Stimulated activated naive CD8-positive, alpha-beta T cell treated with anti-CD3 and anti-CD28 coated beads, Interleukin-15, amount 100 ng/mL, for 72 hours (primary cell): ENCODE data around the gene AIG1.

Experiments
- ATAC-seq: fragments of 150-1000 bp; cut with Tn5 transposase; 2 replicates; pipeline ENCODE4 v1.10.0; 2021; ENCODE audit warnings: mild to moderate bottlenecking, moderate library complexity
- DNase-seq, 2 donors: peaks; one replicate each; pipeline ENCODE4 v3.0.0; 2021 to 2022
- H3K27ac Mint-ChIP-seq, 2 donors: one replicate each; pipeline ENCODE4 v1.8.0; 2022; ENCODE audit warnings: mild to moderate bottlenecking in 2 of 2, mixed read lengths in 2 of 2, moderate library complexity in 2 of 2
- H3K27me3 Mint-ChIP-seq: one replicate; pipeline ENCODE4 v1.8.0; 2022; ENCODE audit warnings: mixed read lengths
- H3K4me1 Mint-ChIP-seq: one replicate; pipeline ENCODE4 v1.8.0; 2022; ENCODE audit warnings: mild to moderate bottlenecking, mixed read lengths
- H3K4me3 Mint-ChIP-seq, 2 donors: one replicate each; pipeline ENCODE4 v1.8.0; 2022; ENCODE audit warnings: mild to moderate bottlenecking in 2 of 2, mixed read lengths in 2 of 2, moderate library complexity in 1 of 2
- H3K9me3 Mint-ChIP-seq, 2 donors: one replicate each; pipeline ENCODE4 v1.8.0; 2022; ENCODE audit warnings: mixed read lengths in 2 of 2

Gene AIG1

GRCh38 chr6:143195349-143195845, 134.7 kb downstream of the AIG1 start:
- ATAC-seq = no peak

GRCh38 chr6:143196525-143197225, 136.0 kb downstream of the AIG1 start:
- DNase-seq (no peak), ATAC-seq (no peak)
- peaks cover 10 to 15% of the 10 kb centered on the region in 2 donors for H3K9me3 Mint-ChIP-seq
- H3K27me3 Mint-ChIP-seq = no peaks in the 10 kb centered on the region
- no peak overlapping the region for H3K4me3 Mint-ChIP-seq
- H3K27ac Mint-ChIP-seq = no peak overlapping the region
- peaks cover 22% of the 10 kb centered on the region for H3K4me1 Mint-ChIP-seq

More at GRCh38 chr6:143195349-143195845, 134.7 kb downstream of the AIG1 start:
- Mint-ChIP-seq H3K27me3 (no peaks in the 10 kb centered on the region), H3K4me3 (no peak overlapping the region), H3K4me1 (peaks cover 17% of the 10 kb centered on the region), H3K9me3 (peaks cover 5 to 9% of the 10 kb centered on the region in 2 donors), H3K27ac (no peak overlapping the region)
- no peak for DNase-seq

DNA sequence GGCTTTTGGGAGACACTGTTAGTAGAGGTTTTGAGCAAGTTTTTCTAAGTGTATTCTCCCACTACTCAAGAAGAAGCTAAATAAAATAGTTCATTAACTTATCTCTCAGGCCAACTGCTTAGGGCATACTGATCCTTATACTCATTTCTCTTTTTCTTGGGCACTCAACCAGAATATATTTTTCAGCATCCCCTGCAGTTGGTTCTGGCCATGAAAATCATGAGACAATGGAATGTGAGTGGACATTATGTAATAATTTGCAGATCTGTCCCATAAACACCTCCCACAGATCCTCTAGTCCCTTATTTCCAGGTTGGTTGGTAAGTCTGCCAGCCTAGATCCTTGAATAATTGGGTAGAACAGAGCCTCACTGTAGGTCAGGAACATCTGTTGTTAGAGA, 136.7 kb downstream of the AIG1 start:
- ATAC-seq = no peak
- no peak overlapping the region for H3K4me3 Mint-ChIP-seq
- DNase-seq = no peak
- peaks cover 10 to 15% of the 10 kb centered on the region in 2 donors for H3K9me3 Mint-ChIP-seq
- H3K4me1 Mint-ChIP-seq = peaks cover 22% of the 10 kb centered on the region
- H3K27me3 Mint-ChIP-seq = no peaks in the 10 kb centered on the region
- H3K27ac Mint-ChIP-seq = no peak overlapping the region

DNA sequence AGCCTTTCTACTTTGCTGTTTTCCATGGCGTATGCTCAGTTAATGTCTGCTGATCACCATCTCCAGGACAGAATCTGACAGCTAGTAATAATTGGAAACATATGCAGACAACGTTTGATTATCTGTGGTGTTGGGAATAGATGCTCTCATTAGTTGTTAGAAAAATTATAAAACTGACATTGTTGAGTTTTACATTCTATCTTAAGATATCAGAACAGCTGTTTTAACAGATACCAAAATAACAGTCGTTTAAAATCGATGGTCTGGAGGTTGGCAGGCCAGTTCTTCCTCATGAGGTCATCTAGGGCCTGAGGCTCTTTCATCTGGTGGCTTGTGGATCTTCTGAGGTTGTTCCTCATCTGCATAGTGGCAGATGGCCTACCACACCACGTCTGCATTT, 137.6 kb downstream of the AIG1 start:
- H3K27me3 Mint-ChIP-seq = no peaks in the 10 kb centered on the region
- ATAC-seq (no peak), DNase-seq (no peak)
- H3K4me1 Mint-ChIP-seq = peaks cover 22% of the 10 kb centered on the region
- H3K9me3 Mint-ChIP-seq = peaks cover 16 to 18% of the 10 kb centered on the region in 2 donors
- no peak overlapping the region for H3K27ac Mint-ChIP-seq
- no peak overlapping the region for H3K4me3 Mint-ChIP-seq

DNA sequence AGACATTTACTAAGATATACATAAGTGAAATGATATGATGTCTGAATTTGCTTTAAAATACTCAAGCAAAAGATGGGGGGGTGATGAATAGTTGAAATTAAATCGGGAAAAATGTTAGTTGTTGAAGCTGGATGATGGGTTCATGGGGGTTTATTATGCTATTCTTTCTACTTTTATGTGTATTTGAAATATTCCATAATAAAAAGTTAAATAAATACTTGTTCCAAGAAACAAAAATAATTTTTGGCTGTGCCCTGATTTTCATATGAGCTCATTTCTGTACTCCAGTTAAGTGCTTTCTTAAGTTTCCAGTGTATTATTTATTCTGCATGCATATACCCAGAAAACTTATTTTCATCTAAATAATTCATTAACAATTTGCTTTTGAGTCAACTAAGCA, 138.6 kb downstream of the AIG1 start:
- DNase-seq = no peak

DNA sequence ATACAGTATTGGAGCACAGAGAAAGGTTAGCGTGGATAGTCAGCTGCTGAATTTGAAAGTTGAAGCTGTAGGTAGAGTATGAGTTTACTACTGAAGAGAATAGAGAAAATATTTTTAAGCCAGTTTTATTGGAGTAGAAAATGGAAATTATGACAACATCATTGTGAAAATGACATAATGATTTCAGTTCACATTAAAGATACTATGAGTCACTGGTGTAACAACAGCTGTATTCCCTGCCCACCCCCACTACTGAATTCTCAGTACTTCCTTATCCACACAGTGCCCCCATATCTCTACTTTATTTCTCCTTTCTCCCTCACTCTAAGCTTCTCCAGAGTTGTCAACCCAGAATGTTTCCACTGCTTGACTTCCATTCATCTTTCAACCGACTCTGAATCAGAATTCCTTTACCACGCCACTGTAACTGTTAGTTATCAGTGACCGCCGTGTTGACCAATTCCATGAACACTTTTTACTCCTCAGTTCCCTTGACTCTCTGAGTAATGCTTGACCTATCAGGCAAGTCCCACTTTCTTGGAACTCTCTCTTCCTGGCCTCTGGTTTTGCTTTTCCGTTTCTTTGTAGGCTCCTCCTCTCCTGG, 139.6 kb downstream of the AIG1 start:
- H3K9me3 Mint-ChIP-seq = peaks cover 20 to 28% of the 10 kb centered on the region in 2 donors
- peak overlapping the region; percentile 27 to 62 for H3K27ac Mint-ChIP-seq
- H3K4me3 Mint-ChIP-seq = no peak overlapping the region
- peak; percentile 52 for ATAC-seq
- no peaks in the 10 kb centered on the region for H3K27me3 Mint-ChIP-seq
- peaks cover 22% of the 10 kb centered on the region for H3K4me1 Mint-ChIP-seq
- DNase-seq = no peak

More for the DNA sequence above, 138.6 kb downstream of the AIG1 start:
- Mint-ChIP-seq H3K9me3 (peaks cover 22 to 24% of the 10 kb centered on the region in 2 donors), H3K27me3 (no peaks in the 10 kb centered on the region), H3K4me1 (peaks cover 22% of the 10 kb centered on the region), H3K27ac (peak overlapping the region in 1 of 2 donors; percentile 85), H3K4me3 (no peak overlapping the region)
- no peak for ATAC-seq

DNA sequence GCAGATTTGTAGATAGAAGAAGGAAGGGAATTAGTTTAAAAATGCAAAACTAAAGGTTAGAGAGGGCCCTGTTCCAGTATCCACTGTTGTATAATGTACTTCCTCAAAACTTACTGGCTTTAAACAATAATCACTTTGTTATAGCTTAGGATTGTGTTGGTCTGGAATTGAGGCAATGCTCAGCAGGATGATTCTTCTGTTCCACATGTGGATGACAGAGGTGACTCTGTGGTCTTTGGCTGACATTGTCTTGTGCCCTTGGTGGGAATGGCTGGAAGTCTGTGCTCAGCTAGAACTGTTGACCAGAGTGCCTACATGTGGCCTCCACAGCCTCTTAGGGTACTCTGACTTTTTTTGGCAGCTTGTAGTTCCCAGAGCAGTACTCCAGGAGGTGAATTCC, 143.4 kb downstream of the AIG1 start:
- H3K4me3 Mint-ChIP-seq = no peak overlapping the region
- no peaks in the 10 kb centered on the region for H3K27me3 Mint-ChIP-seq

DNA sequence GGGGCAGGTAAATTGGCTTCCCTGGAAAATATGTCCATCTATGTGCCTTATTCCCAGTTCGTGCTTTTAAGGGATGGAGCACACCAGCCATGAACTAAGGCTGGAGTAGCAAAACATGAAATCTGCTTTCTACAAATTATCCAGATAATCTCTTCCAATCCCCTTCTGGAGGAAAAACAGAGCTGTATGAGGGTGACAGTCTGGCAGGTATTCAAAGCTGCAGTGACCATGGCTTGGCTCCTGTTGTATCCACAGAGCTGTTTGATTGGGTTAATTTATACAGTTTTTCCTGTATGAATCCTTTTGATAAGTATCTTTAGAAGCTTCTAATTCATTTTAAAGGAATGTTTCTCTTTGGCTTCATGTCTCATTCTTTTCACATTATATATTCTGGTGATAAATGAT, 144.4 kb downstream of the AIG1 start:
- ATAC-seq = no peak
- Mint-ChIP-seq H3K4me3 (no peak overlapping the region), H3K27me3 (no peaks in the 10 kb centered on the region), H3K27ac (no peak overlapping the region), H3K9me3 (peaks cover 32 to 35% of the 10 kb centered on the region in 2 donors), H3K4me1 (peaks cover 8% of the 10 kb centered on the region)
- no peak for DNase-seq

More for the DNA sequence above, 143.4 kb downstream of the AIG1 start:
- Mint-ChIP-seq H3K27ac (no peak overlapping the region), H3K4me1 (peaks cover 17% of the 10 kb centered on the region), H3K9me3 (peaks cover 25 to 28% of the 10 kb centered on the region in 2 donors)
- ATAC-seq (no peak), DNase-seq (no peak)

DNA sequence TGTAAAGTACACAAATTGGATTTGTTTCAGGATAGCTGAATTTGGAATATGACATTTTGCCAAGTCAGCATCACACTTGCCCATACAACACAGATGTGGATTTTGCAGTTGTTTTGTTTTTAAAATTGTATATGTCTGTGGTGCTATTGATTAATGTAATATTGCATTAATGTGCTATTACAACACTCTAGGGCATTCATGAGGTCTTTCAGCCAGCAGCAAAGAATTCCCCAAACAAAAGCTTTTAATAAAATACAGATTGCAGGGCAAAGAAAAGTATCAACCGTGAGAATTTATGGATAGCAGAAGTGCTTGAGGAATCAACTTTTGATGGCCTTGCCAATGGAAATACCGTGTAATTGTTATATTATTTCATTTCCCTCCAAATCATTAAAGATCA, 144.9 kb downstream of the AIG1 start:
- no peak for ATAC-seq
- Mint-ChIP-seq H3K4me1 (peaks cover 4% of the 10 kb centered on the region), H3K9me3 (peaks cover 32 to 35% of the 10 kb centered on the region in 2 donors), H3K27ac (no peak overlapping the region), H3K27me3 (no peaks in the 10 kb centered on the region), H3K4me3 (no peak overlapping the region)
- DNase-seq = no peak

DNA sequence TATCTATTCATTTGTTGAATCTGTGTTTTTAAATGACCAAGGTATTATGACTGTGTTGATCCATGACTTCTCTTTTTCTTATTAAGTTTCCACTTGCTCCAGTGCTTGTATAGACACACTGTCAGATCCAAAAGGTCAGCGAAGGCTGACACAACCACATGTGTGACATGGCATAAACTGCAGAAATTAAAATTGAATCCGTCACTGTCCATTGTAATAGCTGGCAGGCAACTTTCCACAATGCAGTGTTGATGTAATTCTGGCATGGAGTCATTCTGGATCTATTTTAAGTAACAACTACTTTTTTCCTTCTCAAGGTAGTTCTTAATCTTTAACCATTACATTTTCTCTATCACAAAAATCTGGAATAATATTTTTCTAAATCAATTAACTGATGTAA, 145.3 kb downstream of the AIG1 start:
- Mint-ChIP-seq H3K9me3 (peaks cover 29 to 31% of the 10 kb centered on the region in 2 donors), H3K4me3 (no peak overlapping the region), H3K27me3 (no peaks in the 10 kb centered on the region), H3K27ac (no peak overlapping the region), H3K4me1 (no peaks in the 10 kb centered on the region)
- ATAC-seq = no peak
- no peak for DNase-seq

- ATAC-seq (no peak), DNase-seq (no peak)
- Mint-ChIP-seq H3K27ac (no peak overlapping the region), H3K4me1 (no peaks in the 10 kb centered on the region), H3K4me3 (no peak overlapping the region), H3K27me3 (no peaks in the 10 kb centered on the region), H3K9me3 (peaks cover 29 to 30% of the 10 kb centered on the region in 2 donors)
Measured at GRCh38 chr6:143206550-143206949, 145.9 kb downstream of the AIG1 start.

DNA sequence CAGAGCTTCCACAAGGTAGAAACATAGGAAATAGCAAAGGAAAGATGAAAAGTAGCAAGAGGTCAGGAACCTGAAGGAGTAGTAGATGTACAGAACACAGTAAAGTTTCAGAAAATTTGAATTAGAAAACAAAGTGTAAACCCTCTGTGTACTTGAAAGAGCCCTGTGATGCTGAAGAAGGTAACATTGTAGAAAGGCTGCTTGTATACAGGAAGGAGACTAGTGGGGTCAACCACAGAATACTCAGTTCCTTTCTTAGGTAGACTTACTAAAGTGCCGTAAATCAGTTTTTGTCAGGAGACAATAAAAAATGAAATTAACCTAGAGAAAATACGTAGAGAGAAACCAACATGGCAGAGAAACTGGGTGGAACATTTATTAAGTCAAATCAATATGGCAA, 149.7 kb downstream of the AIG1 start:
- DNase-seq = no peak
- peaks cover 11 to 20% of the 10 kb centered on the region in 2 donors for H3K9me3 Mint-ChIP-seq
- no peaks in the 10 kb centered on the region for H3K27me3 Mint-ChIP-seq
- H3K4me3 Mint-ChIP-seq = no peak overlapping the region
- no peak for ATAC-seq
- H3K27ac Mint-ChIP-seq = no peak overlapping the region
- H3K4me1 Mint-ChIP-seq = no peaks in the 10 kb centered on the region

- Mint-ChIP-seq H3K4me1 (no peaks in the 10 kb centered on the region), H3K4me3 (no peak overlapping the region), H3K9me3 (peaks cover 11 to 16% of the 10 kb centered on the region in 2 donors), H3K27ac (no peak overlapping the region), H3K27me3 (no peaks in the 10 kb centered on the region)
- no peak for DNase-seq
- ATAC-seq = no peak
Measured at GRCh38 chr6:143213859-143214376, 153.2 kb downstream of the AIG1 start.

DNA sequence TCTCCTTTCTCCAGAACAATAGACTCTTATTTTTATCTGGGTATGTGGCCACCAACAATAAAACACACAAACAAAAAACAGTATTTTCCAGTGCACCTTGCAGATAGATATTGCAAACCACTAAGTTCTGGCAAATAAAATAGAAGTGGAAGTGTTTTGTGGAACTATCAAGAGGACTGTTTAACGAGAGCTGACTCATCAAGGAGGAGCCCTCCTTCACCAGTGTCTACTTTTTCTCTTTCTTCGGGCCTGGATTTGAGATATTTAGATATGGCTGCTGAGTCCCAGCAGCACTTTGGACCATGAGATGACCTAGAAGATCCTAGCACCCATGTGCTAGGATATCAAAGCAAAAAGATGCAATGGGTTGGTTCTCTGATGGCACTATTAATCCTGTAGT, 154.7 kb downstream of the AIG1 start:
- no peak for DNase-seq
- no peak for ATAC-seq
- Mint-ChIP-seq H3K4me3 (no peak overlapping the region), H3K4me1 (peaks cover 5% of the 10 kb centered on the region), H3K27ac (no peak overlapping the region), H3K9me3 (peaks cover 2% of the 10 kb centered on the region in 2 donors), H3K27me3 (no peaks in the 10 kb centered on the region)

DNA sequence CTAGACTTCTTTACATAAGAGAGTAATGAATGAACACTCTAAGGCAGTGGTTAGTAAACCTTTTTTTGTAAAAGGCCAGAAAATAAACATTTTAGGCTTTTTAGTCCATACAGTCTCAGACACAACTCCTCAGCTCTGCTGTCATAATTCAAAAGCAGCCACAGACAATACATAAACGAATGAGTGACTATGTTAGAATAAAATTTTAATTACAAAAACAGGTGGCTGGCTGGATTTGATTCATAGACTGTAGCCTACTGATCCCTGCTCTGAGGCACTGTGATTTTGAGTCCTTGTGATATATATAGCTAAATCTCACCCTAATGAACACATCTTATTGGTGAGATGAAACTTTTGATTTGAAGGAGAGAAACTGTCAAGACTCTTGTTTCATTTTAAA, 155.1 kb downstream of the AIG1 start:
- no peak overlapping the region for H3K27ac Mint-ChIP-seq
- no peak for ATAC-seq

DNA sequence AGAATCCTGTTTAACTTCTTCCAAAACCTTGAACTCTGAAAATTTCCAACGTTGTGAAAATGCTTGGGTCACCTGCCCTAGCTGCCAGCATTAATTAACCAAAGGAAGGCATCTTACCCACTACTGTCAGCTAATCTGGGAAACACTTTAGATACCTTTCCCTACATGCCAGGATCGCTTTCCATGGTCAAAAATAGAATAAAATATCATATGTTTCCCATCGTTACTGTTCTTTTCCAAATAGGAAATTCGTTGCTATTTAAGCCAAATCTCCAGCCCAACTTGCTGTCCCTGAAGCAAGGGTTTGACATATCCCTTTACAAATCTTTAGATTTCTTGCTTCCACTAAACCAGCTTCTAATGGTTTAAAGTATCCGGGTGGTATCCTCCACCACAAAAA, 157.5 kb downstream of the AIG1 start:
- Mint-ChIP-seq H3K4me3 (no peak overlapping the region), H3K27ac (no peak overlapping the region), H3K27me3 (no peaks in the 10 kb centered on the region), H3K9me3 (no peaks in the 10 kb centered on the region), H3K4me1 (peaks cover 5% of the 10 kb centered on the region)
- ATAC-seq = no peak
- DNase-seq = no peak

More for the DNA sequence above, 155.1 kb downstream of the AIG1 start:
- DNase-seq = no peak
- H3K4me1 Mint-ChIP-seq = peaks cover 5% of the 10 kb centered on the region
- H3K9me3 Mint-ChIP-seq = no peaks in the 10 kb centered on the region
- H3K4me3 Mint-ChIP-seq = no peak overlapping the region
- no peaks in the 10 kb centered on the region for H3K27me3 Mint-ChIP-seq
